IMR-90 (cell line): ENCODE results near the gene KLRF1.

Experiments used
- BHLHE40 ChIP-seq: fragments of 150-350 bp; IDR thresholded peaks from 2 replicates; pipeline ENCODE4 v1.6.1; 2016; ENCODE audit warnings: mild to moderate bottlenecking, low read depth, low read length
- CEBPB ChIP-seq: IDR thresholded peaks from 2 replicates; pipeline ENCODE4 v1.6.1; 2012; ENCODE audit warnings: low read depth, low read length, improper control_type of control experiment
- FOS ChIP-seq: fragments of 150-350 bp; IDR thresholded peaks from 2 replicates; pipeline ENCODE4 v1.6.1; 2016; ENCODE audit warnings: low read depth, low read length
- MAFK ChIP-seq: IDR thresholded peaks from 2 replicates; pipeline ENCODE4 v1.6.1; 2012; ENCODE audit warnings: low read depth, low read length, improper control_type of control experiment
- MXI1 ChIP-seq: IDR thresholded peaks from 2 replicates; pipeline ENCODE4 v1.6.1; 2012; ENCODE audit warnings: low read depth, mild to moderate bottlenecking, low read length, moderate library complexity, borderline replicate concordance
- POLR2A ChIP-seq: IDR thresholded peaks from 2 replicates; pipeline ENCODE4 v1.6.1; 2012; ENCODE audit warnings: mild to moderate bottlenecking, low read depth, low read length
- RAD21 ChIP-seq: IDR thresholded peaks from 2 replicates; pipeline ENCODE4 v1.6.1; 2012; ENCODE audit warnings: low read length, improper control_type of control experiment
- RCOR1 ChIP-seq: IDR thresholded peaks from 2 replicates; pipeline ENCODE4 v1.6.1; 2012; ENCODE audit warnings: mild to moderate bottlenecking, low read length, improper control_type of control experiment; ENCODE audit not compliant: insufficient replicate concordance
- RFX5 ChIP-seq: IDR thresholded peaks from 2 replicates; pipeline ENCODE4 v1.8.0; 2012; ENCODE audit warnings: low read depth, mild to moderate bottlenecking, low read length, moderate library complexity
- SMC3 ChIP-seq: fragments of 150-350 bp; IDR thresholded peaks from 2 replicates; pipeline ENCODE4 v1.6.1; 2016; ENCODE audit warnings: low read depth, mild to moderate bottlenecking, antibody characterized with exemption, low read length, moderate library complexity
- USF2 ChIP-seq: fragments of 150-350 bp; IDR thresholded peaks from 2 replicates; pipeline ENCODE4 v1.6.1; 2017; ENCODE audit warnings: mild to moderate bottlenecking, antibody characterized with exemption, low read length, low read depth
- TF ChIP-seq, protein P1 (sequence below): conservative IDR thresholded peaks from 2 replicates; pipeline ENCODE4 v1.5.1; 2012; ENCODE audit warnings: mild to moderate bottlenecking, low read depth, low read length, improper control_type of control experiment

DNA sequence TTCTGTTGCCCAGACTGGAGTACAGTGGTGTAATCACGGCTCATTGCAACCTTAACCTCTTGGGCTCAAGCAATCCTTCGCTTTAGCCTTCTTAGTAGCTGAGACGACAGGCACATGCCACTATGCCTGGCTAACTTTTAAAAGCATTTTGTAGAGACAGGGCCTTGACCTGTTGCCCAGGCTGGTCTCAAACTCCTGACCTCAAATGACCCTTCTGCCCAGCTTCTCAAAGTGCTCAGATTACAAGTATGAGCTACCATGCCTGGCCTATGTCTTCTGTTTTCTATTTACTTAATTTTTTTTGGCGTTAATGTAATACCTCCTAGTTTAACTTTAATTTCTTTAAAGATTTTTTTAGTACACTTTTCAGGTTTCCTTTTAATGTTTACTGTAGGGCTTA is 20.6 kb upstream of the KLRF1 start:
- TF ChIP-seq, protein P1, sequence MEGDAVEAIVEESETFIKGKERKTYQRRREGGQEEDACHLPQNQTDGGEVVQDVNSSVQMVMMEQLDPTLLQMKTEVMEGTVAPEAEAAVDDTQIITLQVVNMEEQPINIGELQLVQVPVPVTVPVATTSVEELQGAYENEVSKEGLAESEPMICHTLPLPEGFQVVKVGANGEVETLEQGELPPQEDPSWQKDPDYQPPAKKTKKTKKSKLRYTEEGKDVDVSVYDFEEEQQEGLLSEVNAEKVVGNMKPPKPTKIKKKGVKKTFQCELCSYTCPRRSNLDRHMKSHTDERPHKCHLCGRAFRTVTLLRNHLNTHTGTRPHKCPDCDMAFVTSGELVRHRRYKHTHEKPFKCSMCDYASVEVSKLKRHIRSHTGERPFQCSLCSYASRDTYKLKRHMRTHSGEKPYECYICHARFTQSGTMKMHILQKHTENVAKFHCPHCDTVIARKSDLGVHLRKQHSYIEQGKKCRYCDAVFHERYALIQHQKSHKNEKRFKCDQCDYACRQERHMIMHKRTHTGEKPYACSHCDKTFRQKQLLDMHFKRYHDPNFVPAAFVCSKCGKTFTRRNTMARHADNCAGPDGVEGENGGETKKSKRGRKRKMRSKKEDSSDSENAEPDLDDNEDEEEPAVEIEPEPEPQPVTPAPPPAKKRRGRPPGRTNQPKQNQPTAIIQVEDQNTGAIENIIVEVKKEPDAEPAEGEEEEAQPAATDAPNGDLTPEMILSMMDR: no peak
- no peak for TF ChIP-seq USF2
- TF ChIP-seq POLR2A: no peak
- TF ChIP-seq FOS: no peak
- no peak for TF ChIP-seq SMC3
- TF ChIP-seq RFX5: no peak
- no peak for TF ChIP-seq RAD21
- TF ChIP-seq CEBPB: no peak
- no peak for TF ChIP-seq BHLHE40
- TF ChIP-seq RCOR1: no peak
- TF ChIP-seq MAFK: no peak
- TF ChIP-seq MXI1: no peak
